ENCODE results near the gene FOXI1. TPM values are rescaled to one million over a fixed set of nuclear protein-coding genes. Genes with fewer than 3 reads are reported as not detected.

The FOXI1 gene
- total RNA-seq, 2 experiments from 2014 or later = 0.28 TPM; not detected in 1

DNA sequence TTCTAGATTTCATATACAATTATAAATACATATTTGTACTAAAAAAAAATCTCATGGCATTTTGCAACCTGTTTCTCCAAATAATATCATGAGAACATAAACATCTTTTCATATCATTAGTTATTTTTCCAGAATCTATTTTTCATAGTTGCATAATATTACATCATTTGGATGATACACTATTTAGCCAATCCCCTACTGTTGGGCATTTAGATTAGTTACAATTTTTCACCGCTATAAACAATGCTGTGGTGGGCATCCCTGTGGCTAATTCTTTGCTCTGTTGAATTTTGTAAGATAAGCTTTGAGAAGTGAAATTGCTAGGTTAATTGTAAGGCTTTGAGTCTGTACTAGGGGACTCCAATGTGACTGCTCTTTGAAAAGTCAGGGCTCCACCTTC is 2.2 kb upstream of the FOXI1 start:
- ChIA-PET CTCF (no interaction called here), POLR2A (no interaction called here)
- no peak overlapping the region for H3K4me3 Mint-ChIP-seq
- TF ChIP-seq, protein P1, sequence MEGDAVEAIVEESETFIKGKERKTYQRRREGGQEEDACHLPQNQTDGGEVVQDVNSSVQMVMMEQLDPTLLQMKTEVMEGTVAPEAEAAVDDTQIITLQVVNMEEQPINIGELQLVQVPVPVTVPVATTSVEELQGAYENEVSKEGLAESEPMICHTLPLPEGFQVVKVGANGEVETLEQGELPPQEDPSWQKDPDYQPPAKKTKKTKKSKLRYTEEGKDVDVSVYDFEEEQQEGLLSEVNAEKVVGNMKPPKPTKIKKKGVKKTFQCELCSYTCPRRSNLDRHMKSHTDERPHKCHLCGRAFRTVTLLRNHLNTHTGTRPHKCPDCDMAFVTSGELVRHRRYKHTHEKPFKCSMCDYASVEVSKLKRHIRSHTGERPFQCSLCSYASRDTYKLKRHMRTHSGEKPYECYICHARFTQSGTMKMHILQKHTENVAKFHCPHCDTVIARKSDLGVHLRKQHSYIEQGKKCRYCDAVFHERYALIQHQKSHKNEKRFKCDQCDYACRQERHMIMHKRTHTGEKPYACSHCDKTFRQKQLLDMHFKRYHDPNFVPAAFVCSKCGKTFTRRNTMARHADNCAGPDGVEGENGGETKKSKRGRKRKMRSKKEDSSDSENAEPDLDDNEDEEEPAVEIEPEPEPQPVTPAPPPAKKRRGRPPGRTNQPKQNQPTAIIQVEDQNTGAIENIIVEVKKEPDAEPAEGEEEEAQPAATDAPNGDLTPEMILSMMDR (IDR thresholded peaks at IDR 0.05) = no peak
- intact Hi-C loops (cut with DNase I, micrococcal nuclease) = loop anchor here (5.0 to 10.0 kb wide), 2 partner anchors 124 to 1241 kb away; no protein-coding TSS in a partner anchor
- Histone ChIP-seq H3K4me1 (ENCODE audit: insufficient read depth, low read length) (peaks cover 2% of the 10 kb centered on the region), H3K4me3 (ENCODE audit: low read length) (no peak overlapping the region), H3K9me3 (ENCODE audit: control insufficient read depth in 1 of 2, insufficient read depth in 1 of 2, low read length in 2 of 2) (peaks cover 0 to 9% of the 10 kb centered on the region in 2 experiments), H3K27ac (ENCODE audit: low read depth in 1 of 2, low read length in 2 of 2) (no peak overlapping the region), H3K36me3 (ENCODE audit: insufficient read depth, low read length) (no peaks in the 10 kb centered on the region), H3K27me3 (ENCODE audit: control insufficient read depth in 1 of 2, insufficient read depth in 2 of 2, low read length in 2 of 2) (no peaks in the 10 kb centered on the region)
- H3K36me3 Mint-ChIP-seq (ENCODE audit: low read depth) = no peaks in the 10 kb centered on the region
- peaks cover 25% of the 10 kb centered on the region for H3K27me3 Mint-ChIP-seq
- no peaks in the 10 kb centered on the region for H3K9me3 Mint-ChIP-seq
- DNase-seq (no peak), ATAC-seq (ENCODE audit: poor library complexity) (no peak)
- H3K27ac Mint-ChIP-seq = no peak overlapping the region
- no peaks in the 10 kb centered on the region for H3K4me1 Mint-ChIP-seq (ENCODE audit: low read depth)

DNA sequence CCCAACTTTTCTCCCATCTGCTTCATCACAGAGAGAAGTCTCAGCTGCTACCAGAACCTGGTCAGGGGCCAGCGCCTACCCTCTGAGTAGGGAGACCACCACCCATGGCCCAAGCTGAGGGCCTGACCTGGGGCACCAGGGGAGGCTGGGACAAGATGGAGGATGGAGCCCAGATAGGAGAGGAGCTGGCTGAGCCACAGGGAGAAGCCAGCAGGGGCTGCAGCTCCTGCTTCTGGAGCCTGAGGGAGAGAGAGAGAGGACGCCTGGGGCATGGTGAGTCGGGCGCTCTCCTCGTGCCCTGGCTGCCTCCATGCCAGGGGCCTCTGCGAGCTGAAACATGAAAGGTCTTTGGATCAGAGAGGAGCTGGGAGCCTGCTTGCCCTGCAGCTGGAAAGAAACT is 1.4 kb upstream of the FOXI1 start:
- intact Hi-C loops (cut with DNase I, micrococcal nuclease) = loop anchor here (5.0 to 10.0 kb wide), 2 partner anchors 123 to 1241 kb away; no protein-coding TSS in a partner anchor
- peaks cover 0 to 4% of the 10 kb centered on the region in 2 experiments for H3K9me3 ChIP-seq (ENCODE audit: control insufficient read depth in 1 of 2, insufficient read depth in 1 of 2, low read length in 2 of 2)
- no peak overlapping the region for H3K27ac ChIP-seq (ENCODE audit: low read depth in 1 of 2, low read length in 2 of 2)
- H3K4me3 ChIP-seq (ENCODE audit: low read length) = no peak overlapping the region
- ChIA-PET POLR2A (no interaction called here), CTCF (no interaction called here)
- Mint-ChIP-seq H3K4me3 (no peak overlapping the region), H3K4me1 (ENCODE audit: low read depth) (no peaks in the 10 kb centered on the region), H3K36me3 (ENCODE audit: low read depth) (no peaks in the 10 kb centered on the region), H3K27ac (no peak overlapping the region), H3K27me3 (peaks cover 25% of the 10 kb centered on the region), H3K9me3 (no peaks in the 10 kb centered on the region)
- DNase-seq (no peak), ATAC-seq (ENCODE audit: poor library complexity) (no peak)
- no peaks in the 10 kb centered on the region for H3K27me3 ChIP-seq (ENCODE audit: control insufficient read depth in 1 of 2, insufficient read depth in 2 of 2, low read length in 2 of 2)
- peaks cover 2% of the 10 kb centered on the region for H3K4me1 ChIP-seq (ENCODE audit: insufficient read depth, low read length)
- H3K36me3 ChIP-seq (ENCODE audit: insufficient read depth, low read length) = no peaks in the 10 kb centered on the region
- TF ChIP-seq, protein P1 (IDR thresholded peaks at IDR 0.05) = no peak

DNA sequence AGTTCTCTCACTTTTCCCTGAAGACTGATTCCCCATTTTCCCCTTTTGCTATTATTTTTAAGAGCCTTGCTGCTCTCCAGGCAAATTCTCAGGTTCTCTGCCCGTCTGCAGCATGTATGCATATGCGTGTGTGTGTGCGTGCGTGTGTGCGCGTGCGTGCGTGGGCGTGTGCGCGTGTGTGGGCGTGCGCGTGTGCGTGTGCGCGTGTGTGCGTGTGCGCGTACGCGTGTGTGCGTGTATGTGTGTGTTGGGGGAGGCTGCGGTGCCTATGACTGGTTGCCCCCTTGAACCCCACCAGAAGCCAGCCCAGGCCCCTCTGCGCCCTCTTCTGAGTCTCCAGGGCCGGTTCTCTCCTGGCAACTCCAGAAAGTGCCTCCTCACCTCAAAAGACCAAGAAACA is 987 bp upstream of the FOXI1 start:
- intact Hi-C loops (cut with DNase I, micrococcal nuclease) = loop anchor here (5.0 to 10.0 kb wide), 2 partner anchors 123 to 1240 kb away; no protein-coding TSS in a partner anchor
- no peak overlapping the region for H3K4me3 Mint-ChIP-seq

More for the DNA sequence above, 987 bp upstream of the FOXI1 start:
- peaks cover 25% of the 10 kb centered on the region for H3K27me3 Mint-ChIP-seq
- Histone ChIP-seq H3K9me3 (ENCODE audit: control insufficient read depth in 1 of 2, insufficient read depth in 1 of 2, low read length in 2 of 2) (peaks cover 0 to 4% of the 10 kb centered on the region in 2 experiments), H3K4me3 (ENCODE audit: low read length) (no peak overlapping the region), H3K27me3 (ENCODE audit: control insufficient read depth in 1 of 2, insufficient read depth in 2 of 2, low read length in 2 of 2) (no peaks in the 10 kb centered on the region), H3K36me3 (ENCODE audit: insufficient read depth, low read length) (no peaks in the 10 kb centered on the region), H3K4me1 (ENCODE audit: insufficient read depth, low read length) (peaks cover 2% of the 10 kb centered on the region), H3K27ac (ENCODE audit: low read depth in 1 of 2, low read length in 2 of 2) (no peak overlapping the region)
- POLR2A ChIA-PET = no interaction called here
- no peak overlapping the region for H3K27ac Mint-ChIP-seq
- no peaks in the 10 kb centered on the region for H3K9me3 Mint-ChIP-seq
- TF ChIP-seq, protein P1 (IDR thresholded peaks at IDR 0.05) = no peak
- no peaks in the 10 kb centered on the region for H3K4me1 Mint-ChIP-seq (ENCODE audit: low read depth)
- no peaks in the 10 kb centered on the region for H3K36me3 Mint-ChIP-seq (ENCODE audit: low read depth)
- CTCF ChIA-PET = no interaction called here
- no peak for DNase-seq
- no peak for ATAC-seq (ENCODE audit: poor library complexity)

All from CD4-positive, alpha-beta T cell (primary cell).